ENCODE results near the gene PRRC2B. TPM values are rescaled to one million over a fixed set of nuclear protein-coding genes. Genes with fewer than 3 reads are reported as not detected.

The PRRC2B gene
- total RNA-seq, 1 experiment from 2014 or later: 170 TPM

DNA sequence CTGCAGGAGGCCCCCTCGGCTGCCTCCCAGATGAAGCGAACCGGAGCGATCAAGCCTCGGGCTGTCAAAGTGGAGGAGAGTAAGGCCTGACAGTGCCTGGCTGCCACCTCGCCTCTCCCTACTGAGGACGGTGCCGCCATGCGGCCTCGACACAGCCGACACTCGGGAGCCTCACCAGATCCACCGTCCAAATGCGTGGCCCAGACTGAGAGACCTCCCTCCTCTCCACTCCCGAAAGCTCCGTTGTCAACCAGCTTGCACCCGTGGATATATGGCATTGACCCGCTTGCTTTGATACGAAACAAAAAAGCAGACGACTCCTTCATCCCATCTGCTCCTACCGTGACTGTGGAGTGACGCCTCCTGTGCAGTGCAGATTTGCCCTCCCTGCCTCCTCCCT lies 101.9 kb downstream of the PRRC2B start:
- intact Hi-C loops (cut with micrococcal nuclease): no loop called here
- RAD21 ChIA-PET (ENCODE audit: low non-redundant PET in 1 of 2, low total read pairs in 2 of 2, uncharacterized antibody in 2 of 2, unreplicated experiment in 2 of 2): no interaction called here
- no peak overlapping the region for H3K4me3 ChIP-seq (replicated peaks in 1 of 2; ENCODE audit: low read depth in 1 of 2, low read length in 2 of 2)
- no peak overlapping the region for H3K4me2 ChIP-seq (ENCODE audit: low read length)
- ATAC-seq (no peak), DNase-seq (ENCODE audit: low read depth, low spot score) (no peak)
- CTCF ChIA-PET: no interaction called here
- H3K4me1 ChIP-seq (ENCODE audit: control insufficient read depth in 1 of 2, insufficient read depth in 2 of 2, low read length in 2 of 2): no peaks in the 10 kb centered on the region
- H3K36me3 ChIP-seq (ENCODE audit: control insufficient read depth in 1 of 2, insufficient read depth in 2 of 2, low read length in 2 of 2): peaks cover 70 to 78% of the 10 kb centered on the region in 2 experiments
- no peaks in the 10 kb centered on the region for H3K27me3 ChIP-seq (ENCODE audit: insufficient read depth, low read length)
- POLR2A ChIA-PET: no interaction called here
- no peak overlapping the region for H3K27ac ChIP-seq (ENCODE audit: low read depth, low read length)
- no peak overlapping the region for H3K9ac ChIP-seq (ENCODE audit: low read length)
- no peak overlapping the region for H2AFZ ChIP-seq (ENCODE audit: low read depth, low read length, poor library complexity, severe bottlenecking)
- no peaks in the 10 kb centered on the region for H3K9me3 ChIP-seq (ENCODE audit: control insufficient read depth in 1 of 2, insufficient read depth in 1 of 2, low read depth in 1 of 2, low read length in 2 of 2)
- H3K9me2 ChIP-seq (ENCODE audit: insufficient read depth): no peaks in the 10 kb centered on the region
- TF ChIP-seq, protein P1, sequence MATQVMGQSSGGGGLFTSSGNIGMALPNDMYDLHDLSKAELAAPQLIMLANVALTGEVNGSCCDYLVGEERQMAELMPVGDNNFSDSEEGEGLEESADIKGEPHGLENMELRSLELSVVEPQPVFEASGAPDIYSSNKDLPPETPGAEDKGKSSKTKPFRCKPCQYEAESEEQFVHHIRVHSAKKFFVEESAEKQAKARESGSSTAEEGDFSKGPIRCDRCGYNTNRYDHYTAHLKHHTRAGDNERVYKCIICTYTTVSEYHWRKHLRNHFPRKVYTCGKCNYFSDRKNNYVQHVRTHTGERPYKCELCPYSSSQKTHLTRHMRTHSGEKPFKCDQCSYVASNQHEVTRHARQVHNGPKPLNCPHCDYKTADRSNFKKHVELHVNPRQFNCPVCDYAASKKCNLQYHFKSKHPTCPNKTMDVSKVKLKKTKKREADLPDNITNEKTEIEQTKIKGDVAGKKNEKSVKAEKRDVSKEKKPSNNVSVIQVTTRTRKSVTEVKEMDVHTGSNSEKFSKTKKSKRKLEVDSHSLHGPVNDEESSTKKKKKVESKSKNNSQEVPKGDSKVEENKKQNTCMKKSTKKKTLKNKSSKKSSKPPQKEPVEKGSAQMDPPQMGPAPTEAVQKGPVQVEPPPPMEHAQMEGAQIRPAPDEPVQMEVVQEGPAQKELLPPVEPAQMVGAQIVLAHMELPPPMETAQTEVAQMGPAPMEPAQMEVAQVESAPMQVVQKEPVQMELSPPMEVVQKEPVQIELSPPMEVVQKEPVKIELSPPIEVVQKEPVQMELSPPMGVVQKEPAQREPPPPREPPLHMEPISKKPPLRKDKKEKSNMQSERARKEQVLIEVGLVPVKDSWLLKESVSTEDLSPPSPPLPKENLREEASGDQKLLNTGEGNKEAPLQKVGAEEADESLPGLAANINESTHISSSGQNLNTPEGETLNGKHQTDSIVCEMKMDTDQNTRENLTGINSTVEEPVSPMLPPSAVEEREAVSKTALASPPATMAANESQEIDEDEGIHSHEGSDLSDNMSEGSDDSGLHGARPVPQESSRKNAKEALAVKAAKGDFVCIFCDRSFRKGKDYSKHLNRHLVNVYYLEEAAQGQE (IDR thresholded peaks at IDR 0.05; ENCODE audit: low read depth): no peak
- TF ChIP-seq EGR1 (IDR thresholded peaks at IDR 0.05; ENCODE audit: low read depth) (no peak), RAD21 (IDR thresholded peaks at IDR 0.05; ENCODE audit: low read depth) (no peak), SIN3A (IDR thresholded peaks at IDR 0.05; ENCODE audit: low read depth) (no peak), SP1 (IDR thresholded peaks at IDR 0.05; ENCODE audit: low read depth) (no peak)
- TF ChIP-seq, protein P2, sequence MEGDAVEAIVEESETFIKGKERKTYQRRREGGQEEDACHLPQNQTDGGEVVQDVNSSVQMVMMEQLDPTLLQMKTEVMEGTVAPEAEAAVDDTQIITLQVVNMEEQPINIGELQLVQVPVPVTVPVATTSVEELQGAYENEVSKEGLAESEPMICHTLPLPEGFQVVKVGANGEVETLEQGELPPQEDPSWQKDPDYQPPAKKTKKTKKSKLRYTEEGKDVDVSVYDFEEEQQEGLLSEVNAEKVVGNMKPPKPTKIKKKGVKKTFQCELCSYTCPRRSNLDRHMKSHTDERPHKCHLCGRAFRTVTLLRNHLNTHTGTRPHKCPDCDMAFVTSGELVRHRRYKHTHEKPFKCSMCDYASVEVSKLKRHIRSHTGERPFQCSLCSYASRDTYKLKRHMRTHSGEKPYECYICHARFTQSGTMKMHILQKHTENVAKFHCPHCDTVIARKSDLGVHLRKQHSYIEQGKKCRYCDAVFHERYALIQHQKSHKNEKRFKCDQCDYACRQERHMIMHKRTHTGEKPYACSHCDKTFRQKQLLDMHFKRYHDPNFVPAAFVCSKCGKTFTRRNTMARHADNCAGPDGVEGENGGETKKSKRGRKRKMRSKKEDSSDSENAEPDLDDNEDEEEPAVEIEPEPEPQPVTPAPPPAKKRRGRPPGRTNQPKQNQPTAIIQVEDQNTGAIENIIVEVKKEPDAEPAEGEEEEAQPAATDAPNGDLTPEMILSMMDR (IDR thresholded peaks at IDR 0.05 in 2 of 3, conservative IDR thresholded peaks at IDR 0.05 in 1 of 3; ENCODE audit: borderline replicate concordance in 1 of 3, insufficient read depth in 1 of 3, low read depth in 2 of 3, low read length in 2 of 3): no peak
- H3K79me2 ChIP-seq (ENCODE audit: insufficient read depth, low read length): no peaks in the 10 kb centered on the region
- no peaks in the 10 kb centered on the region for H4K20me1 ChIP-seq (ENCODE audit: insufficient read depth)
- BruUV-seq (replicated peaks): no TSS peak

Measured in HCT116 (cell line).